Hepatocyte (in vitro differentiated cells): ENCODE data around the gene CDC5L.

ENCODE experiments used
- EZH2 ChIP-seq: fragments of 200-600 bp; sonication (generic); IDR thresholded peaks from 2 replicates; pipeline ENCODE4 v1.6.1; 2016; ENCODE audit warnings: antibody characterized with exemption, mild to moderate bottlenecking, borderline replicate concordance
- TF ChIP-seq, protein P1 (sequence below): fragments of 200-600 bp; sonication (generic); IDR thresholded peaks from 2 replicates; pipeline ENCODE4 v1.5.1; 2016; ENCODE audit warnings: antibody characterized with exemption, mild to moderate bottlenecking; ENCODE audit not compliant: poor library complexity

DNA sequence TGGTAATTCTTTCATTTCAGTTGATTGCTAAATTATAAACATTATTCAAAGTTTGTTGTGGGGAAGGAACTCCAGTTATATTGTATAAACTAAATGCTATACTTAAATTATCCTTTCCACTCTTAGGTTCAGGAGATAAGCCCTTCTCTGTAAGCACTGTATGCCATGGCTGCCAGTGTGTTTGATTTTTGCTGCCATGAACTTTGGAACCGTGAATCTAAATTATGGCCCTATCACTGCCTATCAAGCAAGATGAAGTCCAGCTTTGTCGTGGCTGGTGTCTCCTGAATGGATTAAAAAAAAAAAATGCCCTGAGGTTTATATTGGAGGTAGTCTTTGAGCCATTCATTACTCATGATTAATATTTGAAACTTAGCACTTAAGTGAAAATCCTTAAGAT is 44.7 kb downstream of the CDC5L start:
- TF ChIP-seq, protein P1, sequence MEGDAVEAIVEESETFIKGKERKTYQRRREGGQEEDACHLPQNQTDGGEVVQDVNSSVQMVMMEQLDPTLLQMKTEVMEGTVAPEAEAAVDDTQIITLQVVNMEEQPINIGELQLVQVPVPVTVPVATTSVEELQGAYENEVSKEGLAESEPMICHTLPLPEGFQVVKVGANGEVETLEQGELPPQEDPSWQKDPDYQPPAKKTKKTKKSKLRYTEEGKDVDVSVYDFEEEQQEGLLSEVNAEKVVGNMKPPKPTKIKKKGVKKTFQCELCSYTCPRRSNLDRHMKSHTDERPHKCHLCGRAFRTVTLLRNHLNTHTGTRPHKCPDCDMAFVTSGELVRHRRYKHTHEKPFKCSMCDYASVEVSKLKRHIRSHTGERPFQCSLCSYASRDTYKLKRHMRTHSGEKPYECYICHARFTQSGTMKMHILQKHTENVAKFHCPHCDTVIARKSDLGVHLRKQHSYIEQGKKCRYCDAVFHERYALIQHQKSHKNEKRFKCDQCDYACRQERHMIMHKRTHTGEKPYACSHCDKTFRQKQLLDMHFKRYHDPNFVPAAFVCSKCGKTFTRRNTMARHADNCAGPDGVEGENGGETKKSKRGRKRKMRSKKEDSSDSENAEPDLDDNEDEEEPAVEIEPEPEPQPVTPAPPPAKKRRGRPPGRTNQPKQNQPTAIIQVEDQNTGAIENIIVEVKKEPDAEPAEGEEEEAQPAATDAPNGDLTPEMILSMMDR = no peak
- TF ChIP-seq EZH2 = no peak
